Ramos (cell line): ENCODE data around the gene ERF.

Experiments used
- in situ Hi-C: fragments of 300-500 bp; cut with MboI; formaldehyde crosslinking; loops from one replicate; pipeline ENCODE4 v1.14.3; 2022; ENCODE audit warnings: low sequenced_read_pairs; ENCODE audit not compliant: unreplicated experiment

Gene ERF

GRCh38 chr19:42199440-42200115 lies 55.4 kb downstream of the ERF start:
- in situ Hi-C loops: no loop called here

- in situ Hi-C loops: no loop called here
Observed at GRCh38 chr19:42198676-42199439, 56.1 kb downstream of the ERF start.
